K562 (cell line): Measurements from ENCODE around the gene ERC2. TPM values are rescaled to one million over a fixed set of nuclear protein-coding genes. Genes with fewer than 3 reads are reported as not detected.

Experiments
- BRD4 ChIP-seq: fragments of 200-600 bp; sonication (generic); IDR thresholded peaks from 2 replicates; pipeline ENCODE4 v1.6.1; 2017; ENCODE audit warnings: inconsistent platforms
- CHD4 ChIP-seq: fragments of 200-600 bp; sonication (generic); IDR thresholded peaks from 3 replicates; pipeline ENCODE4 v1.6.1; 2012; ENCODE audit warnings: low read depth, mild to moderate bottlenecking, mixed read lengths, low read length, inconsistent platforms; ENCODE audit not compliant: insufficient read depth, insufficient replicate concordance, poor library complexity, severe bottlenecking
- POLR2B ChIP-seq: fragments of 450-650 bp; IDR thresholded peaks from 2 replicates; pipeline ENCODE4 v1.6.1; 2018; ENCODE audit warnings: low read depth; ENCODE audit not compliant: partially characterized antibody
- polyA plus RNA-seq, 8 experiments: library from polyadenylated mRNA; depleted of rRNA in 4 of 8; stranded (reverse) in 5 of 8; unstranded in 3 of 8; fragments of >200 nt; fragmentation: Nextera tagmentation in 2 of 8; fragmentation: Illumina TruSeq in 1 of 8; extraction: Ambion mirVana in 2 of 8; extraction: Trizol in 1 of 8; gene quantifications; 2 replicates each; pipeline versions ENCODE4 v1.2.1 to v1.2.3, GENCODE V29; 2011 to 2014; ENCODE audit warnings: inconsistent platforms in 1 of 8, missing spikeins in 1 of 8
- total RNA-seq, 7 experiments: library from RNA; depleted of rRNA in 6 of 7; stranded (reverse); fragments of >200 nt in 6 of 7; fragmentation: Illumina TruSeq in 2 of 7; extraction: Trizol in 2 of 7; gene quantifications; 2 replicates each; pipeline versions ENCODE4 v1.2.1 to v1.2.3, GENCODE V29; 2011 to 2021; ENCODE audit warnings: low replicate concordance in 1 of 7
- TF ChIP-seq, protein P1 (sequence below): sonication (generic); formaldehyde crosslinking; IDR thresholded peaks from 2 replicates; pipeline ENCODE4 v1.8.0; 2023; ENCODE audit warnings: mild to moderate bottlenecking, missing genetic modification reagents
- TF ChIP-seq, protein P2 (sequence below): sonication (generic); formaldehyde crosslinking; IDR thresholded peaks from 2 replicates; pipeline ENCODE4 v1.8.1; 2023; ENCODE audit warnings: mild to moderate bottlenecking, missing genetic modification reagents

Gene ERC2
- total and polyA plus RNA-seq, 9 of the 15 experiments (the other 6 are each of a cell fraction or from before 2014, with no cell fraction given), result 0.04 to 0.18 (median 0.07) TPM; not detected in 2

DNA sequence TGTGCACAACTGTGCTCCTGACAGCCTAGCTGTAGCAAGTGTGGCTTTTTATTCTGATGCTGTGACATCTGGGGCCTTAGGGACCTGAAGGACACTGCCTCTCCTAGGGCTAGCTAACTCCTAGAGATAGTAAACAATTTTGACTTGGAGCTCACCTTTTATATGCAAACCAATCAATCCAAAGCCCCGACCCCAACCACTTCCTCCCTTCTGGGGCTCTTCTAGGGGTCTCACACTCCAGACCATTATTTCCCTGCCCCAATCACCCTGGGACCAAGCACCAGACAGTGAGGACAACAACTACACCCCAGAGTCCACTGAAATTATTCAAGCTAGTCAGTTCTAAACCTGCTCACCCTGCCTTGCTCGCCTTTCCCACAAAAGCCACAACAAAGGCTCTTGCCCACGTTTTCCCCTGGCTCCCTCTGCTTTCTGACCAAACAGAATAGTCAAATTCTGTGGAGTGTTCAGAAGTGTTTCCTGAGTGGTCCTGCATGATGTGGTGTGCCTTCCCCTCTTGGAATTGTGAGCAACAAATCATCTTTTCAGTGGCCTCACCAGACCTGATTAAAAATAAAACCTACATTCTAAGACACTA, 897.0 kb downstream of the ERC2 start (continued):
- TF ChIP-seq, protein P1, sequence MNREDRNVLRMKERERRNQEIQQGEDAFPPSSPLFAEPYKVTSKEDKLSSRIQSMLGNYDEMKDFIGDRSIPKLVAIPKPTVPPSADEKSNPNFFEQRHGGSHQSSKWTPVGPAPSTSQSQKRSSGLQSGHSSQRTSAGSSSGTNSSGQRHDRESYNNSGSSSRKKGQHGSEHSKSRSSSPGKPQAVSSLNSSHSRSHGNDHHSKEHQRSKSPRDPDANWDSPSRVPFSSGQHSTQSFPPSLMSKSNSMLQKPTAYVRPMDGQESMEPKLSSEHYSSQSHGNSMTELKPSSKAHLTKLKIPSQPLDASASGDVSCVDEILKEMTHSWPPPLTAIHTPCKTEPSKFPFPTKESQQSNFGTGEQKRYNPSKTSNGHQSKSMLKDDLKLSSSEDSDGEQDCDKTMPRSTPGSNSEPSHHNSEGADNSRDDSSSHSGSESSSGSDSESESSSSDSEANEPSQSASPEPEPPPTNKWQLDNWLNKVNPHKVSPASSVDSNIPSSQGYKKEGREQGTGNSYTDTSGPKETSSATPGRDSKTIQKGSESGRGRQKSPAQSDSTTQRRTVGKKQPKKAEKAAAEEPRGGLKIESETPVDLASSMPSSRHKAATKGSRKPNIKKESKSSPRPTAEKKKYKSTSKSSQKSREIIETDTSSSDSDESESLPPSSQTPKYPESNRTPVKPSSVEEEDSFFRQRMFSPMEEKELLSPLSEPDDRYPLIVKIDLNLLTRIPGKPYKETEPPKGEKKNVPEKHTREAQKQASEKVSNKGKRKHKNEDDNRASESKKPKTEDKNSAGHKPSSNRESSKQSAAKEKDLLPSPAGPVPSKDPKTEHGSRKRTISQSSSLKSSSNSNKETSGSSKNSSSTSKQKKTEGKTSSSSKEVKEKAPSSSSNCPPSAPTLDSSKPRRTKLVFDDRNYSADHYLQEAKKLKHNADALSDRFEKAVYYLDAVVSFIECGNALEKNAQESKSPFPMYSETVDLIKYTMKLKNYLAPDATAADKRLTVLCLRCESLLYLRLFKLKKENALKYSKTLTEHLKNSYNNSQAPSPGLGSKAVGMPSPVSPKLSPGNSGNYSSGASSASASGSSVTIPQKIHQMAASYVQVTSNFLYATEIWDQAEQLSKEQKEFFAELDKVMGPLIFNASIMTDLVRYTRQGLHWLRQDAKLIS (CRISPR knock-in tag), result no peak
- TF ChIP-seq BRD4 (no peak), CHD4 (no peak), POLR2B (no peak)
- TF ChIP-seq, protein P2, sequence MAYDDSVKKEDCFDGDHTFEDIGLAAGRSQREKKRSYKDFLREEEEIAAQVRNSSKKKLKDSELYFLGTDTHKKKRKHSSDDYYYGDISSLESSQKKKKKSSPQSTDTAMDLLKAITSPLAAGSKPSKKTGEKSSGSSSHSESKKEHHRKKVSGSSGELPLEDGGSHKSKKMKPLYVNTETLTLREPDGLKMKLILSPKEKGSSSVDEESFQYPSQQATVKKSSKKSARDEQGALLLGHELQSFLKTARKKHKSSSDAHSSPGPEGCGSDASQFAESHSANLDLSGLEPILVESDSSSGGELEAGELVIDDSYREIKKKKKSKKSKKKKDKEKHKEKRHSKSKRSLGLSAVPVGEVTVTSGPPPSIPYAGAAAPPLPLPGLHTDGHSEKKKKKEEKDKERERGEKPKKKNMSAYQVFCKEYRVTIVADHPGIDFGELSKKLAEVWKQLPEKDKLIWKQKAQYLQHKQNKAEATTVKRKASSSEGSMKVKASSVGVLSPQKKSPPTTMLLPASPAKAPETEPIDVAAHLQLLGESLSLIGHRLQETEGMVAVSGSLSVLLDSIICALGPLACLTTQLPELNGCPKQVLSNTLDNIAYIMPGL (CRISPR knock-in tag), result no peak
